GM18858 (cell line): ENCODE measurements around the gene ATP8A1.
"Not testable (repeated sequence)": the region's sequence is repeated elsewhere in the genome, so short reads cannot be mapped to it uniquely, and the experiment has no call there.

Source experiments
- ATAC-seq: cut with Tn5 transposase; IDR thresholded peaks from one replicate; pipeline ENCODE4 v1.9.1; 2021; ENCODE audit not compliant: unreplicated experiment

The ATP8A1 gene

GRCh38 chr4:42377497-42377896, 279.4 kb downstream of the ATP8A1 start:
- ATAC-seq = no peak

GRCh38 chr4:42372303-42372702, 284.6 kb downstream of the ATP8A1 start:
- ATAC-seq = not testable (repeated sequence)

GRCh38 chr4:42371305-42372252, 285.3 kb downstream of the ATP8A1 start:
- peak; percentile 87 for ATAC-seq

GRCh38 chr4:42369489-42369888, 287.4 kb downstream of the ATP8A1 start:
- no peak for ATAC-seq

GRCh38 chr4:42366959-42367358, 289.9 kb downstream of the ATP8A1 start:
- ATAC-seq = no peak

GRCh38 chr4:42364266-42365053, 292.4 kb downstream of the ATP8A1 start:
- no peak for ATAC-seq

GRCh38 chr4:42363614-42364013, 293.3 kb downstream of the ATP8A1 start:
- ATAC-seq = no peak

GRCh38 chr4:42362591-42362990, 294.3 kb downstream of the ATP8A1 start:
- ATAC-seq = no peak

GRCh38 chr4:42361456-42361855, 295.4 kb downstream of the ATP8A1 start:
- no peak for ATAC-seq

GRCh38 chr4:42360256-42360669, 296.6 kb downstream of the ATP8A1 start:
- no peak for ATAC-seq

GRCh38 chr4:42359711-42360110, 297.2 kb downstream of the ATP8A1 start:
- no peak for ATAC-seq
